Small intestine (tissue), 7 donors: ENCODE results near the gene CDH23. TPM values are rescaled to one million over a fixed set of nuclear protein-coding genes. Genes with fewer than 3 reads are reported as not detected.

ENCODE experiments used
- DNase-seq, 2 donors: peaks; one replicate each; pipeline versions ENCODE4 v3.0.0 to v3.0.0-alpha.2; 2013
- FAIRE-seq: peaks from 2 replicates; lab custom pipeline; 2012; peaks lifted over from hg19 to GRCh38; lab: Jason Lieb, UNC
- H3K27ac ChIP-seq, 3 donors: one replicate each; pipeline ENCODE4 v1.5.1; 2013; ENCODE audit warnings: low read length in 2 of 3, mild to moderate bottlenecking in 2 of 3, control low read depth in 1 of 3, inconsistent platforms in 1 of 3, low read depth in 1 of 3, moderate library complexity in 1 of 3
- H3K27me3 ChIP-seq, 3 donors: one replicate each; pipeline ENCODE4 v1.6.1; 2013; ENCODE audit warnings: low read length in 3 of 3, inconsistent platforms in 1 of 3; ENCODE audit not compliant: control insufficient read depth in 3 of 3, insufficient read depth in 3 of 3
- H3K36me3 ChIP-seq, 3 donors: one replicate each; pipeline ENCODE4 v1.6.1; 2013; ENCODE audit warnings: low read length in 3 of 3, inconsistent platforms in 1 of 3, low read depth in 1 of 3, mild to moderate bottlenecking in 1 of 3, moderate library complexity in 1 of 3; ENCODE audit not compliant: control insufficient read depth in 3 of 3, insufficient read depth in 2 of 3
- H3K4me1 ChIP-seq, 3 donors: one replicate each; pipeline ENCODE4 v1.6.1; 2013; ENCODE audit warnings: low read length in 2 of 3, inconsistent platforms in 1 of 3, low read depth in 1 of 3, mild to moderate bottlenecking in 1 of 3, moderate library complexity in 1 of 3; ENCODE audit not compliant: control insufficient read depth in 3 of 3, insufficient read depth in 2 of 3
- H3K4me3 ChIP-seq, 3 donors: one replicate each; pipeline ENCODE4 v1.5.1; 2013; ENCODE audit warnings: low read length in 3 of 3, control low read depth in 1 of 3, inconsistent platforms in 1 of 3, low read depth in 1 of 3, mild to moderate bottlenecking in 1 of 3, moderate library complexity in 1 of 3
- H3K9me3 ChIP-seq, 2 donors: one replicate each; pipeline ENCODE4 v1.6.1; 2013; ENCODE audit warnings: low read depth in 1 of 2, low read length in 1 of 2; ENCODE audit not compliant: control insufficient read depth in 2 of 2, insufficient read depth in 1 of 2
- WGBS, 3 donors: extraction: QIAGEN DNeasy Blood & Tissue Kit; methylation state at CpG; one replicate each; pipeline ENCODE4 v1.1.7; 2013; 5-methylcytosine and 5-hydroxymethylcytosine counted together
- polyA plus RNA-seq, 4 donors: library from polyadenylated mRNA; stranded (reverse) in 3 of 4; unstranded in 1 of 4; fragments of 200-250 nt in 3 of 4; fragments of 120-200 nt in 1 of 4; gene quantifications; one replicate each; pipeline versions ENCODE4 v1.2.1 to v1.2.3, GENCODE V29; 2013
- donor health status: healthy with polysubstance abuse.
- donor health status: control.
- donor health status: control.
- donor health status: Bipolar disorder and iron deficiency.
- donor health status: healthy.

The CDH23 gene
- polyA plus RNA-seq, 4 donors: 0.89 to 2.5 (median 1.6) TPM

GRCh38 chr10:71750124-71750841 is 353.6 kb downstream of the CDH23 start:
- FAIRE-seq: no peak
- no peaks in the 10 kb centered on the region for H3K27me3 ChIP-seq
- H3K27ac ChIP-seq: peak overlapping the region in 1 of 3 donors; percentile 79
- H3K4me3 ChIP-seq: no peak overlapping the region
- H3K9me3 ChIP-seq: no peaks in the 10 kb centered on the region
- WGBS, 3 donors: 86 to 92% (median 86%) methylated on average over 15 of the region's 15 CpGs
- no peak for DNase-seq
- H3K36me3 ChIP-seq: peaks cover 0 to 57% (median 3%) of the 10 kb centered on the region in 3 donors
- peaks cover 30 to 99% (median 45%) of the 10 kb centered on the region in 3 donors for H3K4me1 ChIP-seq

GRCh38 chr10:71750986-71751385 is 354.3 kb downstream of the CDH23 start:
- H3K27ac ChIP-seq: peak overlapping the region in 1 of 3 donors; percentile 34

GRCh38 chr10:71751515-71752224 is 354.9 kb downstream of the CDH23 start:
- Histone ChIP-seq H3K27me3 (no peaks in the 10 kb centered on the region), H3K9me3 (no peaks in the 10 kb centered on the region), H3K4me3 (no peak overlapping the region), H3K36me3 (peaks cover 0 to 61% (median 3%) of the 10 kb centered on the region in 3 donors), H3K4me1 (peaks cover 30 to 99% (median 42%) of the 10 kb centered on the region in 3 donors), H3K27ac (peak overlapping the region in 2 of 3 donors; percentile 25 to 56)
- DNase-seq (no peak), FAIRE-seq (no peak)
- 82 to 94% (median 89%) methylated on average over 13 to 14 of the region's 14 CpGs for WGBS, 3 donors

More at GRCh38 chr10:71750986-71751385, 354.3 kb downstream of the CDH23 start:
- Histone ChIP-seq H3K4me1 (peaks cover 29 to 99% (median 44%) of the 10 kb centered on the region in 3 donors), H3K27me3 (no peaks in the 10 kb centered on the region), H3K36me3 (peaks cover 0 to 61% (median 3%) of the 10 kb centered on the region in 3 donors), H3K4me3 (no peak overlapping the region), H3K9me3 (no peaks in the 10 kb centered on the region)
- no peak for FAIRE-seq
- no peak for DNase-seq
- WGBS, 3 donors: 84 to 90% (median 87%) methylated on average over 5 of the region's 5 CpGs

- Histone ChIP-seq H3K9me3 (no peaks in the 10 kb centered on the region), H3K27me3 (no peaks in the 10 kb centered on the region), H3K4me3 (no peak overlapping the region), H3K4me1 (peaks cover 29 to 99% (median 39%) of the 10 kb centered on the region in 3 donors), H3K36me3 (peaks cover 0 to 65% (median 3%) of the 10 kb centered on the region in 3 donors), H3K27ac (peak overlapping the region; percentile 56 to 83 (median 66))
- DNase-seq (no peak), FAIRE-seq (no peak)
- 50 to 63% (median 60%) methylated on average over 8 of the region's 8 CpGs for WGBS, 3 donors
These were observed 355.8 kb downstream of the CDH23 start for GRCh38 chr10:71752391-71753090.

GRCh38 chr10:71753091-71753959 is 356.6 kb downstream of the CDH23 start:
- no peak overlapping the region for H3K4me3 ChIP-seq
- DNase-seq: peak; percentile 84 to 85
- H3K27me3 ChIP-seq: no peaks in the 10 kb centered on the region
- no peaks in the 10 kb centered on the region for H3K9me3 ChIP-seq
- H3K27ac ChIP-seq: peak overlapping the region; percentile 61 to 83 (median 66)
- 42 to 63% (median 46%) methylated on average over 15 of the region's 15 CpGs for WGBS, 3 donors
- no peak for FAIRE-seq
- H3K4me1 ChIP-seq: peaks cover 27 to 99% (median 32%) of the 10 kb centered on the region in 3 donors
- peaks cover 0 to 68% (median 3%) of the 10 kb centered on the region in 3 donors for H3K36me3 ChIP-seq

- Histone ChIP-seq H3K36me3 (peaks cover 0 to 68% (median 3%) of the 10 kb centered on the region in 3 donors), H3K9me3 (no peaks in the 10 kb centered on the region), H3K4me3 (no peak overlapping the region), H3K4me1 (peaks cover 27 to 94% (median 30%) of the 10 kb centered on the region in 3 donors), H3K27me3 (no peaks in the 10 kb centered on the region), H3K27ac (peak overlapping the region; percentile 61 to 83 (median 66))
- no peak for FAIRE-seq
- WGBS, 3 donors: 26 to 42% (median 37%) methylated on average over 8 of the region's 8 CpGs
- DNase-seq: no peak
These were observed 357.3 kb downstream of the CDH23 start for GRCh38 chr10:71753960-71754505.

- no peak overlapping the region for H3K4me3 ChIP-seq
- peaks cover 27 to 88% (median 30%) of the 10 kb centered on the region in 3 donors for H3K4me1 ChIP-seq
- H3K9me3 ChIP-seq: no peaks in the 10 kb centered on the region
- peak overlapping the region in 2 of 3 donors; percentile 61 to 83 for H3K27ac ChIP-seq
- 82 to 91% (median 85%) methylated on average over 3 of the region's 3 CpGs for WGBS, 3 donors
- H3K27me3 ChIP-seq: no peaks in the 10 kb centered on the region
- no peak for FAIRE-seq
- H3K36me3 ChIP-seq: peaks cover 0 to 62% (median 3%) of the 10 kb centered on the region in 3 donors
- DNase-seq: no peak
These were observed 357.8 kb downstream of the CDH23 start for GRCh38 chr10:71754562-71754961.
